Vagina (tissue), 2 donors: ENCODE measurements around the gene TEAD1.

Source experiments
- CTCF ChIP-seq, 3 experiments: fragments of 450-650 bp in 2 of 3; fragments of 200-600 bp in 1 of 3; sonication (generic) in 1 of 3; IDR thresholded peaks; one replicate each; pipeline ENCODE4 v1.5.1; 2017 to 2019; ENCODE audit warnings: antibody characterized with exemption in 3 of 3, mild to moderate bottlenecking in 2 of 3, moderate library complexity in 2 of 3
- POLR2A ChIP-seq, 2 donors: fragments of 450-650 bp; IDR thresholded peaks; one replicate each; pipeline ENCODE4 v1.6.1; 2017; ENCODE audit warnings: antibody characterized with exemption in 2 of 2, mild to moderate bottlenecking in 2 of 2, moderate library complexity in 2 of 2
- POLR2AphosphoS5 ChIP-seq, 2 donors: sonication (generic); formaldehyde crosslinking; IDR thresholded peaks; one replicate each; pipeline ENCODE4 v1.9.0; 2017; ENCODE audit warnings: antibody characterized with exemption in 2 of 2, mild to moderate bottlenecking in 2 of 2, low read depth in 1 of 2; ENCODE audit not compliant: insufficient read depth in 1 of 2

GRCh38 chr11:12922418-12922817 is 248.2 kb downstream of the TEAD1 start:
- no peak for TF ChIP-seq CTCF (IDR thresholded peaks at IDR 0.05)
- no peak for TF ChIP-seq POLR2AphosphoS5 (IDR thresholded peaks at IDR 0.05; ENCODE audit: insufficient read depth in 1 of 2, low read depth in 1 of 2)
- no peak for TF ChIP-seq POLR2A (IDR thresholded peaks at IDR 0.05)
